GM12878 (cell line): ENCODE measurements around the gene ABCA4. TPM values are rescaled to one million over a fixed set of nuclear protein-coding genes. Genes with fewer than 3 reads are reported as not detected.

Experiments
- ATAC-seq: fragments of 200-7000 bp; cut with Tn5 transposase; 3 replicates; pipeline ENCODE4 v1.9.1; 2020; ENCODE audit warnings: mild to moderate bottlenecking, moderate library complexity
- BruUV-seq: library from RNA; stranded (reverse); fragments of 400-500 nt; replicated peaks from 2 replicates; lab custom pipeline; 2021; lab: Mats Ljungman, UMichigan
- CTCF ChIA-PET: fragments of 300-600 bp; sonication (Branson Sonifier 250); formaldehyde crosslinking; extraction: SDS; loops from one replicate; lab custom pipeline; 2021; ENCODE audit warnings: inconsistent platforms; lab: Yijun Ruan, JAX
- POLR2A ChIA-PET: fragments of 350-600 bp; formaldehyde crosslinking; extraction: SDS; loops from one replicate; lab custom pipeline; 2021; ENCODE audit warnings: inconsistent platforms; lab: Charles Lee
- RAD21 ChIA-PET: fragments of 300-600 bp; sonication (Branson Sonifier 250); formaldehyde crosslinking; loops from one replicate; lab custom pipeline; 2023; ENCODE audit warnings: antibody characterized with exemption; ENCODE audit not compliant: unreplicated experiment; lab: Charles Lee
- SMC1A ChIA-PET: fragments of 300-600 bp; sonication (Branson Sonifier 250); formaldehyde crosslinking; loops from one replicate; lab custom pipeline; 2023; ENCODE audit not compliant: unreplicated experiment, uncharacterized antibody; lab: Charles Lee
- DNase-seq: peaks from one replicate; pipeline ENCODE4 v3.0.0-alpha.2; 2011; ENCODE audit warnings: low read depth, low spot score
- FAIRE-seq: peaks from 3 replicates; lab custom pipeline; 2011; peaks lifted over from hg19 to GRCh38; lab: Jason Lieb, UNC
- H2AFZ ChIP-seq: 2 replicates; pipeline ENCODE4 v1.6.0; 2011; ENCODE audit warnings: low read depth, low read length, control low read depth; ENCODE audit not compliant: control insufficient read depth
- H3K27ac ChIP-seq: 2 replicates; pipeline ENCODE4 v1.5.1; 2011; ENCODE audit warnings: control low read depth; ENCODE audit not compliant: control insufficient read depth, insufficient read depth
- H3K27me3 ChIP-seq, 2 experiments: replicated peaks in 1 of 2; 2 replicates each; pipeline versions ENCODE4 v1.6.0 to v1.6.1; 2011; ENCODE audit warnings: low read length in 1 of 2; ENCODE audit not compliant: control insufficient read depth in 2 of 2, insufficient read depth in 2 of 2
- H3K36me3 ChIP-seq, 2 experiments: 2 replicates each; pipeline ENCODE4 v1.5.1; 2011; ENCODE audit warnings: low read length in 1 of 2; ENCODE audit not compliant: control insufficient read depth in 2 of 2, insufficient read depth in 2 of 2
- H3K4me1 ChIP-seq: 2 replicates; pipeline ENCODE4 v1.6.1; 2011; ENCODE audit warnings: mild to moderate bottlenecking, low read length, moderate library complexity, mixed read lengths; ENCODE audit not compliant: control insufficient read depth, insufficient read depth
- H3K4me2 ChIP-seq: 2 replicates; pipeline ENCODE4 v1.6.0; 2011; ENCODE audit warnings: control low read depth; ENCODE audit not compliant: control insufficient read depth, insufficient read depth
- H3K4me3 ChIP-seq: fragments of 200-600 bp; sonication (generic); 2 replicates; pipeline ENCODE4 v1.5.1; 2016
- H3K79me2 ChIP-seq: 2 replicates; pipeline ENCODE4 v1.6.0; 2011; ENCODE audit warnings: low read length; ENCODE audit not compliant: control insufficient read depth, insufficient read depth
- H3K9ac ChIP-seq: 2 replicates; pipeline ENCODE4 v1.8.0; 2011; ENCODE audit warnings: low read length, control low read depth, mixed read lengths; ENCODE audit not compliant: control insufficient read depth, insufficient read depth
- H3K9me3 ChIP-seq: replicated peaks from 3 replicates; pipeline ENCODE4 v1.5.1; 2011; ENCODE audit warnings: mild to moderate bottlenecking, low read length; ENCODE audit not compliant: control insufficient read depth, insufficient read depth
- H4K20me1 ChIP-seq: 2 replicates; pipeline ENCODE4 v1.6.0; 2011; ENCODE audit not compliant: control insufficient read depth, insufficient read depth
- FOXK2 ChIP-seq: fragments of 450-650 bp; IDR thresholded peaks from 2 replicates; pipeline ENCODE4 v1.6.1; 2017; ENCODE audit warnings: mild to moderate bottlenecking, moderate library complexity
- NR2F1 ChIP-seq: fragments of 450-650 bp; conservative IDR thresholded peaks from 2 replicates; pipeline ENCODE4 v1.6.1; 2017; ENCODE audit warnings: mild to moderate bottlenecking
- SREBF2 ChIP-seq: IDR thresholded peaks from 2 replicates; pipeline ENCODE4 v1.6.1; 2012; ENCODE audit warnings: mild to moderate bottlenecking, low read length
- WGBS: methylation state at CpG from one replicate; pipeline ENCODE4 v1.1.6; 2016; ENCODE audit warnings: low lambda C conversion rate; ENCODE audit not compliant: insufficient replicate concordance, insufficient coverage; ENCODE audit errors: missing lambda C conversion rate; 5-methylcytosine and 5-hydroxymethylcytosine counted together
- in situ Hi-C: fragments of 300-500 bp; cut with MboI; formaldehyde crosslinking; loops from 9 replicates; pipeline ENCODE4 v1.14.3; 2018; ENCODE audit warnings: mixed read lengths
- intact Hi-C: fragments of 100-400 bp; cut with micrococcal nuclease; formaldehyde crosslinking; loops from one replicate; pipeline ENCODE4 v1.14.2; 2022; ENCODE audit not compliant: unreplicated experiment
- polyA plus RNA-seq, 11 experiments: library from polyadenylated mRNA; depleted of rRNA in 4 of 11; unstranded in 6 of 11; stranded (reverse) in 5 of 11; fragments of >200 nt; fragmentation: Nextera tagmentation in 4 of 11; fragmentation: Illumina TruSeq in 1 of 11; extraction: Ambion mirVana in 4 of 11; extraction: Trizol in 1 of 11; gene quantifications; 1 replicate in 1 of 11; 2 replicates in 10 of 11; pipeline versions ENCODE4 v1.2.1 to v1.2.3, GENCODE V29; 2011 to 2016; ENCODE audit warnings: inconsistent platforms in 2 of 11, missing spikeins in 2 of 11, low read depth in 1 of 11
- total RNA-seq, 4 experiments: library from RNA; depleted of rRNA in 3 of 4; stranded (reverse); fragments of >200 nt in 3 of 4; fragmentation: Illumina TruSeq in 1 of 4; extraction: Trizol in 1 of 4; gene quantifications; 2 replicates each; pipeline versions ENCODE4 v1.2.1 to v1.2.3, GENCODE V29; 2013 to 2021
- TF ChIP-seq, protein P1 (sequence below): fragments of 450-650 bp; IDR thresholded peaks from 2 replicates; pipeline ENCODE4 v1.6.1; 2016; ENCODE audit warnings: mild to moderate bottlenecking
- TF ChIP-seq, protein P2 (sequence below): IDR thresholded peaks from 2 replicates; pipeline ENCODE4 v1.6.1; 2012; ENCODE audit warnings: improper control_type of control experiment, low read depth, low read length; ENCODE audit not compliant: insufficient replicate concordance

The ABCA4 gene
- total and polyA plus RNA-seq, 10 of the 15 experiments (the other 5 are each of a cell fraction or from before 2014, with no cell fraction given), result 0.03 to 0.28 (median 0.11) TPM; not detected in 3

DNA sequence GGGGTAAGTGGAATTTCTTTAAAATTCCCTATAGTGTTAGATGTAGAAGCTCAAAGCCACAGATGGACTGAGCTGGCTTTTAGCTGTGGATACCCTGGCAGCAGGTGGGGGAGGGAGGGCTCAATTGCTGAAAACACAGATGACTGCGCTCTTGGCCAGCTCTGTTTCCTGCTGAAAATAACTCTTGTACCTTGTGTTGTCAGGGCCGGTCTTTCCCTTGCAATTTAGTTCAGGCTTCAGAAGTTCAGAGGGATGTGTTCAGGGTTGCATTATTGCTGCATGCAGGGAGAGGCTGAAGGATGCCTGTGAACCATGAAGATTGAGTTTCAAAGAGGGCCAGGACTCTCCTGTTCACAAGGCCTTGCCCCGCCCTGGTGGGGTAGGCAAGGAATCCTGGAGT is 153.6 kb downstream of the ABCA4 start:
- DNase-seq (no peak), ATAC-seq (no peak), FAIRE-seq (no peak)
- Histone ChIP-seq H3K36me3 (no peaks in the 10 kb centered on the region), H3K4me2 (no peak overlapping the region), H3K79me2 (no peaks in the 10 kb centered on the region), H3K27ac (no peak overlapping the region), H3K4me1 (no peaks in the 10 kb centered on the region), H2AFZ (no peak overlapping the region), H3K9ac (no peak overlapping the region), H3K27me3 (peaks cover 0 to 2% of the 10 kb centered on the region in 2 experiments; a peak in 2 of 4 replicates), H3K4me3 (no peak overlapping the region), H3K9me3 (no peaks in the 10 kb centered on the region), H4K20me1 (no peaks in the 10 kb centered on the region)
- in situ Hi-C loops, result no loop called here
- ChIA-PET SMC1A (no interaction called here), RAD21 (no interaction called here), POLR2A (no interaction called here), CTCF (no interaction called here)
- no peak for TF ChIP-seq NR2F1
- no peak for TF ChIP-seq SREBF2
- TF ChIP-seq, protein P1, sequence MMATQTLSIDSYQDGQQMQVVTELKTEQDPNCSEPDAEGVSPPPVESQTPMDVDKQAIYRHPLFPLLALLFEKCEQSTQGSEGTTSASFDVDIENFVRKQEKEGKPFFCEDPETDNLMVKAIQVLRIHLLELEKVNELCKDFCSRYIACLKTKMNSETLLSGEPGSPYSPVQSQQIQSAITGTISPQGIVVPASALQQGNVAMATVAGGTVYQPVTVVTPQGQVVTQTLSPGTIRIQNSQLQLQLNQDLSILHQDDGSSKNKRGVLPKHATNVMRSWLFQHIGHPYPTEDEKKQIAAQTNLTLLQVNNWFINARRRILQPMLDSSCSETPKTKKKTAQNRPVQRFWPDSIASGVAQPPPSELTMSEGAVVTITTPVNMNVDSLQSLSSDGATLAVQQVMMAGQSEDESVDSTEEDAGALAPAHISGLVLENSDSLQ, result no peak
- WGBS, result 87% methylated on average over 3 of the region's 3 CpGs
- intact Hi-C loops, result no loop called here
- no TSS peak for BruUV-seq

DNA sequence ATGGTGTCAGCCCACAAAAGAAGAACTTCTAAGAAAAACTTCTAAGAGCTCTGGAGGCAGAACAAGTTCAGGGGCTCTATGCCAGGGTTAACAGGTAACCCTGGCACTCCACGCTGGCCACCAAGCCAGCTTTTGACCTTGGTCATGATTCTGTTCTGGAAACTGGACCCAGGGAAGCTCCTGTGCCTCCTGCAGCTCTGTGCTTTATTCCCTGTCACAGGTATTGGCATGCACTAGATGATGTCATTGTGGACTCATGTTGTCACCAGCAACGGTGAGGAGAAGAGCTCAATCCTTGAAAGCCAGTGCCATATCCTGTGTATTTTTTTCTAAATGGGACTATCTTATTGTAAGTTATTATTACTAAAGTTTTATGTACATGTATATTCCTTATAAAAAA is 155.1 kb downstream of the ABCA4 start:
- ATAC-seq (no peak), FAIRE-seq (no peak), DNase-seq (no peak)
- Histone ChIP-seq H3K4me3 (no peak overlapping the region), H4K20me1 (no peaks in the 10 kb centered on the region), H3K4me2 (no peak overlapping the region), H3K9ac (no peak overlapping the region), H3K9me3 (no peaks in the 10 kb centered on the region), H3K36me3 (no peaks in the 10 kb centered on the region), H3K4me1 (no peaks in the 10 kb centered on the region), H3K27ac (no peak overlapping the region), H3K27me3 (peaks cover 0 to 2% of the 10 kb centered on the region in 2 experiments; a peak in 1 of 4 replicates), H2AFZ (no peak overlapping the region), H3K79me2 (no peaks in the 10 kb centered on the region)
- ChIA-PET POLR2A (no interaction called here), CTCF (no interaction called here), SMC1A (interaction anchor here (0.6 kb wide), 1 partner anchor 79 kb away, joined by 3 read pairs; no protein-coding TSS in a partner anchor), RAD21 (no interaction called here)
- TF ChIP-seq, protein P2, sequence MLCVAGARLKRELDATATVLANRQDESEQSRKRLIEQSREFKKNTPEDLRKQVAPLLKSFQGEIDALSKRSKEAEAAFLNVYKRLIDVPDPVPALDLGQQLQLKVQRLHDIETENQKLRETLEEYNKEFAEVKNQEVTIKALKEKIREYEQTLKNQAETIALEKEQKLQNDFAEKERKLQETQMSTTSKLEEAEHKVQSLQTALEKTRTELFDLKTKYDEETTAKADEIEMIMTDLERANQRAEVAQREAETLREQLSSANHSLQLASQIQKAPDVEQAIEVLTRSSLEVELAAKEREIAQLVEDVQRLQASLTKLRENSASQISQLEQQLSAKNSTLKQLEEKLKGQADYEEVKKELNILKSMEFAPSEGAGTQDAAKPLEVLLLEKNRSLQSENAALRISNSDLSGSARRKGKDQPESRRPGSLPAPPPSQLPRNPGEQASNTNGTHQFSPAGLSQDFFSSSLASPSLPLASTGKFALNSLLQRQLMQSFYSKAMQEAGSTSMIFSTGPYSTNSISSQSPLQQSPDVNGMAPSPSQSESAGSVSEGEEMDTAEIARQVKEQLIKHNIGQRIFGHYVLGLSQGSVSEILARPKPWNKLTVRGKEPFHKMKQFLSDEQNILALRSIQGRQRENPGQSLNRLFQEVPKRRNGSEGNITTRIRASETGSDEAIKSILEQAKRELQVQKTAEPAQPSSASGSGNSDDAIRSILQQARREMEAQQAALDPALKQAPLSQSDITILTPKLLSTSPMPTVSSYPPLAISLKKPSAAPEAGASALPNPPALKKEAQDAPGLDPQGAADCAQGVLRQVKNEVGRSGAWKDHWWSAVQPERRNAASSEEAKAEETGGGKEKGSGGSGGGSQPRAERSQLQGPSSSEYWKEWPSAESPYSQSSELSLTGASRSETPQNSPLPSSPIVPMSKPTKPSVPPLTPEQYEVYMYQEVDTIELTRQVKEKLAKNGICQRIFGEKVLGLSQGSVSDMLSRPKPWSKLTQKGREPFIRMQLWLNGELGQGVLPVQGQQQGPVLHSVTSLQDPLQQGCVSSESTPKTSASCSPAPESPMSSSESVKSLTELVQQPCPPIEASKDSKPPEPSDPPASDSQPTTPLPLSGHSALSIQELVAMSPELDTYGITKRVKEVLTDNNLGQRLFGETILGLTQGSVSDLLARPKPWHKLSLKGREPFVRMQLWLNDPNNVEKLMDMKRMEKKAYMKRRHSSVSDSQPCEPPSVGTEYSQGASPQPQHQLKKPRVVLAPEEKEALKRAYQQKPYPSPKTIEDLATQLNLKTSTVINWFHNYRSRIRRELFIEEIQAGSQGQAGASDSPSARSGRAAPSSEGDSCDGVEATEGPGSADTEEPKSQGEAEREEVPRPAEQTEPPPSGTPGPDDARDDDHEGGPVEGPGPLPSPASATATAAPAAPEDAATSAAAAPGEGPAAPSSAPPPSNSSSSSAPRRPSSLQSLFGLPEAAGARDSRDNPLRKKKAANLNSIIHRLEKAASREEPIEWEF, result no peak
- no peak for TF ChIP-seq FOXK2
- in situ Hi-C loops (no loop called here), intact Hi-C loops (no loop called here)
- no TSS peak for BruUV-seq
- 27% methylated on average over 2 of the region's 2 CpGs for WGBS
